GM19025 (cell line): ENCODE measurements around the gene PGS1.
"Not testable (repeated sequence)": the region's sequence is repeated elsewhere in the genome, so short reads cannot be mapped to it uniquely, and the experiment has no call there.

ENCODE experiments used
- ATAC-seq: cut with Tn5 transposase; IDR thresholded peaks from one replicate; pipeline ENCODE4 v1.9.1; 2021; ENCODE audit warnings: mild to moderate bottlenecking, low read depth, moderate library complexity; ENCODE audit not compliant: unreplicated experiment

The PGS1 gene

GRCh38 chr17:78438271-78438691 lies 59.8 kb downstream of the PGS1 start:
- no peak for ATAC-seq

GRCh38 chr17:78438694-78439325 lies 60.4 kb downstream of the PGS1 start:
- no peak for ATAC-seq

GRCh38 chr17:78441271-78441971 lies 63.0 kb downstream of the PGS1 start:
- ATAC-seq, result no peak

GRCh38 chr17:78442648-78443218 lies 64.3 kb downstream of the PGS1 start:
- no peak for ATAC-seq

- ATAC-seq, result no peak
These were observed 65.9 kb downstream of the PGS1 start for GRCh38 chr17:78444392-78444791.

GRCh38 chr17:78446833-78447232 lies 68.4 kb downstream of the PGS1 start:
- ATAC-seq, result no peak

- no peak for ATAC-seq
These were observed 70.0 kb downstream of the PGS1 start for GRCh38 chr17:78448356-78448993.

GRCh38 chr17:78449983-78450595 lies 71.6 kb downstream of the PGS1 start:
- no peak for ATAC-seq

GRCh38 chr17:78450696-78451345 lies 72.4 kb downstream of the PGS1 start:
- ATAC-seq, result no peak

- no peak for ATAC-seq
These were observed 73.3 kb downstream of the PGS1 start for GRCh38 chr17:78451753-78452152.

- ATAC-seq, result no peak
These were observed 75.9 kb downstream of the PGS1 start for GRCh38 chr17:78454346-78454745.

- ATAC-seq, result no peak
These were observed 79.6 kb downstream of the PGS1 start for GRCh38 chr17:78458091-78458490.

- ATAC-seq, result no peak
These were observed 80.4 kb downstream of the PGS1 start for GRCh38 chr17:78458736-78459335.

GRCh38 chr17:78459696-78460095 lies 81.2 kb downstream of the PGS1 start:
- ATAC-seq, result no peak

- ATAC-seq, result no peak
These were observed 81.8 kb downstream of the PGS1 start for GRCh38 chr17:78460176-78460675.

GRCh38 chr17:78460951-78461798 lies 82.7 kb downstream of the PGS1 start:
- no peak for ATAC-seq

GRCh38 chr17:78461799-78462053 lies 83.3 kb downstream of the PGS1 start:
- ATAC-seq, result no peak

GRCh38 chr17:78462148-78462547 lies 83.7 kb downstream of the PGS1 start:
- ATAC-seq, result no peak

- ATAC-seq, result not testable (repeated sequence)
These were observed 87.8 kb downstream of the PGS1 start for GRCh38 chr17:78466109-78466785.
